HFFc6 (cell line): ENCODE measurements around the gene POLR1G. TPM values are rescaled to one million over a fixed set of nuclear protein-coding genes. Genes with fewer than 3 reads are reported as not detected.

Experiments
- DNase-seq: peaks from one replicate; pipeline ENCODE4 v3.0.0-alpha.2; 2018
- H3K27ac Mint-ChIP-seq: 2 replicates; pipeline ENCODE4 v1.8.0; 2020; ENCODE audit warnings: mild to moderate bottlenecking, mixed read lengths
- H3K27me3 Mint-ChIP-seq: 2 replicates; pipeline ENCODE4 v1.8.0; 2021; ENCODE audit warnings: mild to moderate bottlenecking, moderate library complexity, mixed read lengths; ENCODE audit not compliant: insufficient read depth
- H3K36me3 Mint-ChIP-seq: 2 replicates; pipeline ENCODE4 v1.8.0; 2021; ENCODE audit warnings: low read depth, mixed read lengths
- H3K4me1 Mint-ChIP-seq: 2 replicates; pipeline ENCODE4 v1.8.0; 2020; ENCODE audit warnings: low read depth, mixed read lengths
- H3K4me3 Mint-ChIP-seq: 2 replicates; pipeline ENCODE4 v1.8.0; 2020; ENCODE audit warnings: mild to moderate bottlenecking, moderate library complexity, mixed read lengths
- H3K9me3 Mint-ChIP-seq: 2 replicates; pipeline ENCODE4 v1.8.0; 2020; ENCODE audit warnings: mild to moderate bottlenecking, mixed read lengths
- total RNA-seq, 6 experiments: library from RNA; stranded (reverse); fragmentation: NEBNext Ultra II Directional; extraction: Animal tissue kit (Norgen Biotek cat#: 25700); gene quantifications; 2 replicates in 1 of 6; 3 replicates in 5 of 6; pipeline ENCODE4 v1.2.3, GENCODE V29; 2021
- TF ChIP-seq, protein P1 (sequence below): fragments of 200-600 bp; sonication (generic); IDR thresholded peaks from 2 replicates; pipeline ENCODE4 v1.5.0; 2021; ENCODE audit warnings: antibody characterized with exemption, mild to moderate bottlenecking

The POLR1G gene
- total RNA-seq, 6 experiments from 2014 or later, result 13.7 to 25.8 (median 15.1) TPM

DNA sequence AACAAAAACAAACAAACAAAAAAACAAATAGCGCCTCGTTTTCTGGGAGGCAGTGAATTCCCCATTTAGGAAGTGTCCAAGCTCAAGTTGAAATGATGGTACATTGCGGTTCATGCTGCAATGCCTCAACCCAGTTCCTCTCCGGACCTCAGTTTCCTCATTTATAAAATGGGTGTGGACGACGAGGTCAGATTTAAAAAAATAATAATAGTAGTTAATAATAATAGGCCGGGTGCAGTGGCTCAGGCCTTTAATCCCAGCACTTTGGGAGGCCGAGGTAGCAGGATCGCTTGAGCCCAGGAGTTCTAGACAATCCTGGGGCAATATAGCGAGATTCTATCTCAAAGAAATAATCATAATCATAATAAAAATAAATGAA is 32.7 kb downstream of the POLR1G start:
- TF ChIP-seq, protein P1, sequence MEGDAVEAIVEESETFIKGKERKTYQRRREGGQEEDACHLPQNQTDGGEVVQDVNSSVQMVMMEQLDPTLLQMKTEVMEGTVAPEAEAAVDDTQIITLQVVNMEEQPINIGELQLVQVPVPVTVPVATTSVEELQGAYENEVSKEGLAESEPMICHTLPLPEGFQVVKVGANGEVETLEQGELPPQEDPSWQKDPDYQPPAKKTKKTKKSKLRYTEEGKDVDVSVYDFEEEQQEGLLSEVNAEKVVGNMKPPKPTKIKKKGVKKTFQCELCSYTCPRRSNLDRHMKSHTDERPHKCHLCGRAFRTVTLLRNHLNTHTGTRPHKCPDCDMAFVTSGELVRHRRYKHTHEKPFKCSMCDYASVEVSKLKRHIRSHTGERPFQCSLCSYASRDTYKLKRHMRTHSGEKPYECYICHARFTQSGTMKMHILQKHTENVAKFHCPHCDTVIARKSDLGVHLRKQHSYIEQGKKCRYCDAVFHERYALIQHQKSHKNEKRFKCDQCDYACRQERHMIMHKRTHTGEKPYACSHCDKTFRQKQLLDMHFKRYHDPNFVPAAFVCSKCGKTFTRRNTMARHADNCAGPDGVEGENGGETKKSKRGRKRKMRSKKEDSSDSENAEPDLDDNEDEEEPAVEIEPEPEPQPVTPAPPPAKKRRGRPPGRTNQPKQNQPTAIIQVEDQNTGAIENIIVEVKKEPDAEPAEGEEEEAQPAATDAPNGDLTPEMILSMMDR, result no peak
- DNase-seq, result no peak
- Mint-ChIP-seq H3K27ac (peak overlapping the region; percentile 36), H3K9me3 (no peaks in the 10 kb centered on the region), H3K27me3 (peaks cover 4% of the 10 kb centered on the region; the same call in 1 of the 2 replicates), H3K36me3 (no peaks in the 10 kb centered on the region), H3K4me1 (peaks cover 33% of the 10 kb centered on the region), H3K4me3 (0 out of 2 replicates have a peak overlapping the region, but pooled peaks have one; percentile 17)

DNA sequence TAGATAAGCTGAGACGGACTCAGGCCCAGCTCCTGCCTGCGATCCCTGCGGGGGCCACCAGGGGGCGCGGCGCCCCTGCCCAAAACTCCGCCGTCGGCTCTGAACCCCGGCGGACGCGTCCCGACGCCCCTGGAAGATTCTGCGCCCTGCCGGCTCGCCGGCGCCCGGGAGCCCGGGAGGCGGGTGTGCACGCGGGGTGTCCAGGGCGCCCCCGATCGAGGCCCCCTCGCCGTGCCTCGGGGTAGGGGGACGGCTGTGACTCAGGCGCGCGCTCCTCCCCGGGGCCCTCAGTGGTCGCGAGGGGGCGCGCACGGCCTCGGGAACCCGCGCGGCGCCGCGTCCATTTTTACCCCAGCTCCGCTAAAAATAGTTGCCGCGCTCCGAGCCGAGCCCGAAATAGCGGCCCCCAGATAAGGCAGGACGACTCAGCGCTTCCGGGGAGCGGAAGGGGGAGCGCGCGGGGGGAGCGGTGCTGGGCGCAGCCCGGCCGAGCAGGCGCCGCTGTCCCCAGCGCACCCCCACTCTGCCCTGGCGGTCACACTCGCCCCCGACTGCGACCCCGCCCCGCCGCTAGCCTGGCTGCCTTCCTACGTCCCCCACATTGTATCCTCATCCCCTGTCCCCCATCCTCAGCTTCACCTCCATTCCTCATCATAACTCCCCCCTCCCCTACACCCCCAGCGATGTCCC is 33.3 kb downstream of the POLR1G start:
- Mint-ChIP-seq H3K27ac (peak overlapping the region; percentile 82), H3K9me3 (no peaks in the 10 kb centered on the region), H3K36me3 (no peaks in the 10 kb centered on the region), H3K4me3 (peak overlapping the region; percentile 59), H3K4me1 (peaks cover 38% of the 10 kb centered on the region), H3K27me3 (peaks cover 8% of the 10 kb centered on the region)
- TF ChIP-seq, protein P1, result peak; percentile 100
- DNase-seq, result peak; percentile 84

DNA sequence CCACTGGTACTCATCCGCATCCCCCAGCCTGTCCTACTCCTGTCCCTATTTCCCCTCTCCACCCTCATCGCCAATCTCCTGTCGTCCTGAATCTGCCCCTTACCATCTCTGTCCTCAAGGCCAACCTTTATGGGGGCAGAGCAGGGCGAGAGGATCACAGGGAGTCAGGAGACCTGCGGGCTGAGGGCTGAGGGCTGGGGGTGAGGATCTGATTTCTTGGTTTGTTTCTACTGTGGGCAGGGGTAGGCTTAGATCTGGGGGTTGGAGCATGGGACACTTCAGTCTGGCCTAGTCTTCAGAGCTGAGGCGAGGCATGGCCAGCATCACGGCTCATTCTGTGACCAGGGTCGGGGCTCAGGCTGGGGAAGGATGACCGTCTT is 33.8 kb downstream of the POLR1G start:
- DNase-seq, result no peak
- peak overlapping the region; percentile 59 for H3K4me3 Mint-ChIP-seq
- peak overlapping the region; percentile 82 for H3K27ac Mint-ChIP-seq
- peaks cover 43% of the 10 kb centered on the region for H3K4me1 Mint-ChIP-seq
- H3K36me3 Mint-ChIP-seq, result no peaks in the 10 kb centered on the region
- peaks cover 8% of the 10 kb centered on the region for H3K27me3 Mint-ChIP-seq
- TF ChIP-seq, protein P1, result no peak
- no peaks in the 10 kb centered on the region for H3K9me3 Mint-ChIP-seq

DNA sequence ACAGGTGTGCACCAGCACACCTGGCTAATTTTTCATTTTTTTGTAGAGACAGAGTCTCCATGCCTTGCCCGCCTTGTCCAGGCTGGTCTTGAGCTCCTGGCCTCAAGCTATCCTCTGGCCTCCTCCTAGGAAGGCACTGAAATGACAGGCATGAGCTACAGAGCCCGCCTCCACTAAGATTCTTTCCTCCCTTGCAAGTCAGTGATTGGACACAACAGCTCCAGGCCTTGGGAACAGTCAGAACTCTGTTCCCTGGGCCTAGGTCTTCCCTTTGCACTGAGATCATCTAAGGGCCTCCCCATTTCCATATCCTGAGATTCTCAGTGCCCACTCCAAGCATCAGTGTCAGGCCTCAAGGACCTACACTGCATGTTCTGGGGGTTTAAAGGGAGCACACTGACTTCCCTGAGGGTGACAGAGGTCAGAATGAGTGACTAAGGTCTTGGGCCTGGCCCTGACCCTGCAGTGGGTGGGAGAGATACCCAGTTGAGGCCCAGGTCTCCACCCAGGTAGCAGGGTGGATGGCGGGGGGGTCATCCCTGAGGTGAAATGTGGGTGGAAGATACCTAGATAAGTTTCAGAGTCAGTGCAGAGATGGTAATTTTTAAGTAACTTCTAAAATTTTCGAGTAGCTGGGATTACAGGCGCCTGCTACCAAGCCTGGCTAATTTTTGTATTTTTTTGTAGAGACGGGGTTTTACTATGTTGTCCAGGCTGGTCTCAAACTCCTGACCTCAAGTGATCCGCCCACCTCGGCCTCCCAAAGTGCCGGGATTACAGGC is 34.6 kb downstream of the POLR1G start:
- peaks cover 8% of the 10 kb centered on the region for H3K27me3 Mint-ChIP-seq
- no peaks in the 10 kb centered on the region for H3K36me3 Mint-ChIP-seq
- H3K27ac Mint-ChIP-seq, result peak overlapping the region; percentile 82
- peaks cover 48% of the 10 kb centered on the region for H3K4me1 Mint-ChIP-seq
- TF ChIP-seq, protein P1, result no peak
- H3K4me3 Mint-ChIP-seq, result peak overlapping the region; percentile 59
- no peaks in the 10 kb centered on the region for H3K9me3 Mint-ChIP-seq
- peak; percentile 53 for DNase-seq

DNA sequence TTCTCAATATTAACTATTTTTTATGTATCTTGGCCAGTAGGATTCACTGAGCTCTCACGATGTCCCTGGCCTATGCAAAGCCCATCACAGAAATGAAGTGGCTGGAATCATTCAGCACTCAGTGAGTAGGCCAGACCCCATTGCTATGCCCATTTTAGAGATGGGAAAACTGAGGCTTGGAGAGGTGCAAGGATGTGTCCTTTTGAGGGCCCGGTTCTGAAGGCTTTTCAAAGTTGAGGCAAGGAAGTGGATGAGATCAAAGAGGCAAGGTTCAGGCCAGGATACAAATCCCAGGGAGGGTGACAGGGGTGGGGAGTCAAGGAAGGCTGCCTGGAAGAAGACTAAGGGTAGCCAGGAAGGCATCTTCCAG is 35.9 kb downstream of the POLR1G start:
- H3K27ac Mint-ChIP-seq, result peak overlapping the region; percentile 100
- peaks cover 8% of the 10 kb centered on the region for H3K27me3 Mint-ChIP-seq
- H3K36me3 Mint-ChIP-seq, result no peaks in the 10 kb centered on the region
- H3K4me1 Mint-ChIP-seq, result peaks cover 52% of the 10 kb centered on the region
- DNase-seq, result no peak
- TF ChIP-seq, protein P1, result no peak
- H3K4me3 Mint-ChIP-seq, result peak overlapping the region; percentile 91
- H3K9me3 Mint-ChIP-seq, result no peaks in the 10 kb centered on the region
